Measurements from ENCODE around the gene ZDHHC9.

ZDHHC9 gene

GRCh38 chrX:129823115-129823514 lies 20.6 kb downstream of the ZDHHC9 start:
- DNase-seq (ENCODE audit: low read depth in 2 of 2), result peak in 1 of 2 donors; percentile 36

DNA sequence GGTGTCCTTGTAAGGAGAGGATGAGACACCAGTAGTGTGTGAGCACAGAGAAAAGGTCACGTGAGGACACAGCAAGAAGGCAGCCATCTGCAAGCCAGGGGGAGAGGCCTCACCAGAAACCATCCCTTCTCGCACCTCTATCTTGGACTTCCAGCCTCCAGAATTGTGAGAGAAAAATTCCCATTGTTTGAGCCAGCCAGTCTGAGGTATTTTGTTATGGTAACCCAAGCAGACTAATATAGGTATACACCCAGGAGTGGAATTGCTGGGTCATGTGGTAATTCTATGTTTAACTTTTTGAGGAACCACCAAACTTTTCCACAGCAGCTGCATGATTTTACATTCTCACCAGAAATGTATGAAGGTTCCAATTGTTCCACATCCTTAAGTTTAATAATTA lies 25.6 kb downstream of the ZDHHC9 start:
- no peak for DNase-seq (ENCODE audit: low read depth in 2 of 2)

DNA sequence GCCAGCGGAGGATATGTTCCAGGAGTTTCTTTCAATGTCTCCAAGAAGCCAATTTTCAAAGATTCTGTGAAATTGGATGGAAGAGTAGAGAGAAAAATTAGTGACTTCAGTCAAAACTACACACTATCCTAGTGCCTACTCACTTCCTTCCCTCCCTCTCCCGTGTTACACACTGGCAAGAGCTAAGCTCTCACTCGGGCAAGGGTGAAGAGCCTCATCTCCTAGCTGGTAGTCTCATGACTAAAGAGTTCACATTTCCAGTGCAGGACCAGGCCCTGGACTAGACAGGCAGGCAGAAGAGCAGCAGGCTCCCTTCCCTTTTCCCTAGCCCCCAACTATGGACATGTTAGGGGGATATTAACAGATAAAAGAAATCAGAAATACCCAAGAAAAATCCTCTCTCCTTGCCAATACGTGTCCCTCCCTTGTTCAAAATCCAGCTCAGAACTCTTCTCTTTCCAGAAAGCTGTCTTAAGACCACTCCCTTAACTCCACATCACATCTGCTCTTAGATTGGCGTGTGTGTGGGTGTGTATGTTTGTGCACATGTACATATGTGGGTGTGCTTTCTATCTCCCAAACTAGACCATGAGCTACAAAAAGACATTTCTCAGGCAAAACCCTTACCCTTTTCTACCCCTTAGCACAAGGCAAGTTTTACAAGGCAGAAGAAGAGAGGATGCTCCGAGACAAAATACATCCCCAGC lies 29.9 kb downstream of the ZDHHC9 start:
- DNase-seq (ENCODE audit: low read depth in 2 of 2), result no peak

GRCh38 chrX:129808829-129809796 lies 34.6 kb downstream of the ZDHHC9 start:
- no peak for DNase-seq (ENCODE audit: low read depth in 2 of 2)

DNA sequence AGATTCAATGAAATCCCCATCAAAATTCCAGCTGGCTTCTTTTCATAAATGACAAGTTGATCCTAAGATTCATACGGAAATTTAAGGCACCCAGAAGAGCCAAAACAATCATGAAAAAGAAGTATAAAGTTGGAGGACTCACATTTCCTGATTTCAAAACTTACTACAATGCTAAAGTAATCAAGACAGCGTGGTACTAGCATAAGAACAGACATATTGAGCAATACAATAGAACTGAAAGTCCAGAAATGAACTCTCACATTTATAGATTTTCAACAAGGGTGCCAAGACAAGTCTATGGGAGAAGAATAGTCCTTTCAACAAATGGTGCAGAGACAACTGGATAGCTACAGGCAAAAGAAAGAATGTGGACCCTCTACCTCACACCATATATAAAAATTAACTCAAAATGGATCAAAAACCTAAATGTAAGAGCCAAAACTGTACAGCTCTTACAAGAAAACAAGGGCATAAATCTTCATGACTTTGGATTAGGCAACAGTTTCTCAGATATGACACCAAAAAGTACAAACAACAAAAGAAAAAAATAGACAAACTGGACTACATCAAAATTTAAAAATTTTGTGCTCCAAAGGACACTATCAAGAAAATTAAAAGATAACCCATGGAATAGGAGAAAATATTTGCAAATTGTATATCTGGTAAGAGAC lies 35.4 kb downstream of the ZDHHC9 start:
- no peak for DNase-seq (ENCODE audit: low read depth in 2 of 2)

- no peak for DNase-seq (ENCODE audit: low read depth in 2 of 2)
Observed at GRCh38 chrX:129804806-129805205, 38.9 kb downstream of the ZDHHC9 start.

GRCh38 chrX:129802863-129803262 lies 40.8 kb downstream of the ZDHHC9 start:
- no peak for DNase-seq (ENCODE audit: low read depth in 2 of 2)

- no peak for DNase-seq (ENCODE audit: low read depth in 2 of 2)
Observed at GRCh38 chrX:129800186-129800585, 43.5 kb downstream of the ZDHHC9 start.

GRCh38 chrX:129798888-129799287 lies 44.8 kb downstream of the ZDHHC9 start:
- peak in 1 of 2 donors; percentile 37 for DNase-seq (ENCODE audit: low read depth in 2 of 2)

- DNase-seq (ENCODE audit: low read depth in 2 of 2), result no peak
Observed at GRCh38 chrX:129798456-129798855, 45.2 kb downstream of the ZDHHC9 start.

DNA sequence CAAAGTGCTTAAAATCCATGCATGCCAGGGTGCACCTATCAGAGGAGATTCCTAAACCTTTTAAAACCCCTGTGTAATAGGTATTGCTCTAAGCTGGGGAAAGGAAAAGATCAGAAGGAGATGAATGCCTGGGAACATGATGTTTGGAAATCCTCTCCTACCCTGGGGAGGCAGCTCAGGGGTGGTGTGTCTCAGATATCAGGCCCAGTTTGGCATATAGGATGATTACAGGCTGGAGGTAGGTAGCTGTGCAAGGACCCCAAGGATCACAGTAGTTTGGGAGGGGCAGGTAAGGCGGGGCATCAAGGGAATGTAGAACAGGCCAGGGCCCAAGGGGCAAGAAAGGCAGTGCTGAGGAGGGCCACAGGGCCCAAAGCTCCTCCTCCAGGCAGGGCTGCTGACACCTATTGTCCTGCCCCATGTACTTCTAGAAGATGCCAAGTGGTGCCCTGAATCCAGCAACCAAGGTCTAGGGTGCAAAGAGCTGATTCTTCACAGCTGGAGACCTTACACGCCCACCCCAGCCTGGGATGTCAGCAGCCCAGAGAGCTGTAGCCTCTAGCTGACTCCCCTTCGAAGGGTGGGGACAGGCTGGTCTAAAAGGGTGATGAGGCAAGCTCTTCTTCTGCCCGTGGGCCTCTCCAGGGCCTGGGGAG lies 46.3 kb downstream of the ZDHHC9 start:
- no peak for DNase-seq (ENCODE audit: low read depth in 2 of 2)

DNA sequence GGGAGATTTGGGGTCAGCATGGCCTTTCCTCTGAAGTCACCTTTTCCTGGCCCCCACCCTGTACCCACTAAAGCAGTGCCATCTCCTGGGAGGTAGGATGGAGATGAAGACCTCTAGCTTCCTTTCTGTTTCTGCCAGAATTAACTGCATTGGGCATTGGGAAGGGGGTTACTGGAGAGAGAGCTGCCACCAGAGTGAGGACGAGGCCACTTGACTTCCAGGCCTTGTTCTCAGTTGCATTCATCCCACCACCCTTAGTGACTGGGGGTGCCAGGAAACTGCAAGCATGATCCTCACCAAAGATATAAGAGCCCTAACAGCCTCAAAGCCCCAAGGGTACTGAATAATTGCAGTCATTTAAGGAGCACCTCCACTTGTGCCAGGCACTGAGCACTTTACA lies 48.1 kb downstream of the ZDHHC9 start:
- DNase-seq (ENCODE audit: low read depth in 2 of 2), result no peak

DNA sequence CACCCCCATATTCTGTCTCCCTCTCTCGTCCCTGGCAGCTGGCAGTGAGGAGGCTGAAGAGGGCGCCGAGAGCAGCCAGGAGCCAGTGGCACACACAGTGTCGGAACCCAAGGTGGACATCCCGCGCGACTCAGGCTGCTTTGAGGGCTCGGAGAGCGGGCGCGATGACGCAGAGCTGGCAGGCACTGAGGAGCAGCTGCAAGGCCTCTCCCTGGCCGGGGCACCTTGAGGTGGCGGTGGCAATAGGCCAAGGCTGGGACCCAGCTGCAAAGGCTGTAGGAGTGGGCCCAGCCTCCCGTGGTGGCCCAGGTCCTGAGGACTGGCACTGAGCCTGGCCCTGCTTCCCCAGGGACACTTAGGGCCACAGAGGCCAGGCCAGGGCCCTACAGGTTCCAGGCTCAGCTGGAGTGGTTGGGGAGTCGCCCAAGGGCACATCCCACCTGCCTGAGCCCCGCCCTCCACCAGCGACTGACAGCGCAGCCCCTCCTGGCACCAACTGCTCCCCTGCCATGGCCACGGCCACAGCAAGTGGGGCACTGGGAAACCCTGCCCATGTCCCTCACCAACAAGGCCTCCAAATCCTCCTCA lies 50.0 kb downstream of the ZDHHC9 start:
- no peak for DNase-seq (ENCODE audit: low read depth in 2 of 2)

- DNase-seq (ENCODE audit: low read depth in 2 of 2), result no peak
Observed at GRCh38 chrX:129792586-129793291, 50.9 kb downstream of the ZDHHC9 start.

GRCh38 chrX:129791961-129792570 lies 51.6 kb downstream of the ZDHHC9 start:
- no peak for DNase-seq (ENCODE audit: low read depth in 2 of 2)

DNA sequence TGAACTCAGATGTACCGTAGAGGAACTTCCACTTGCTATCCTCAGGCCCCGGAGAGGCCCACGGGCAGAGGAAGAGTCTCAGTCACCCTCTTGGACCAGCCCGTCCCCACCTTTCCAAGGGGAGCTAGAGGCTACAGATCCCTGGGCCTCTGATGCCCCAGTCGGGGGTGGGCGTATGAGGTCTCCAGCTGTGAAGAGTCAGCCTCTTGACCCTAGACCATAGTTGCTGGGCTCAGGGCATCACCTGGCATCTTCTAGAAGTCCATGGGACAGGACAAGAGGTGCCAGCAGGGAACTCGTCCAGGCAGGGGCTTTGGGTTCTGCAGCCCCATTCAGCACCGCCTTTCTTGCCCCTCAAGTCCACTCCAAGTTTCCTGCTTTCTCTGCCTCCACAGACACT lies 52.4 kb downstream of the ZDHHC9 start:
- DNase-seq (ENCODE audit: low read depth in 2 of 2), result no peak

DNA sequence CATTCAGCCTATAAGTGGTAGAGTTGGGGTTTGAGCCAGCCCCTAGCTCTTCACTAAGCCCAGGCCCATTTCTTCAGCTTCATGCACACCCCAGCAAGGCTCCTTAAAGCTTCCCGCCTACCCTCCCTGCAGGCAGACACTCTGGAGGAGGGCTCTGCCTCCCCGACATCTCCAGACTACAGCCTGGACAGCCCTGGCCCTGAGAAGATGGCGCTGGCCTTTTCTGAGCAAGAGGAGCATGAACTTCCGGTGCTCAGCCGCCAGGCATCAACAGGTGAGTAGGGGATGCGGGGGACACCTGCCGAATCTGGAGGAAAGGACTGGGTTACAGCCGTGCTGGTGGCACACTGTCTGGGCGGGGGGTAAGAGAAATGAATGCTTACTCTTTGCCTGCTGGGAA lies 52.9 kb downstream of the ZDHHC9 start:
- DNase-seq (ENCODE audit: low read depth in 2 of 2), result no peak

DNA sequence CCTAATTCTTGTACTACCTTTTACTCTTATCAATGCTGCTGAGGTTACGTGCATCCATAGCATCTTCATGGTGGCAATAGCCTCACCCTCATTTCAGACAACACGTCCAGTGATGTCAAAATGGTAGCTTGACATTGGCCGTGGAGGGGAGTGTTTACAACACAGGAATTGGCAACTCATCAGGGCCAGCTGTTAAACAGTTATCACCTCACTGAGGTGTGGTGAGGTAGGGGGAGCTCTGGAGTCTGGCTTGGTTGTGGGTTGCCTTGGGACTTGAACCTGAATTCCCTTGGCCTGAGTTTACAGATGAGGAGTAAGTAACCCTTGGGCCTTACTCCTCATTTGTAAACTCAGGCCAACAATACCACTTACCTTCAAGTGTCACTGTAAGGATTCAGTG lies 53.5 kb downstream of the ZDHHC9 start:
- no peak for DNase-seq (ENCODE audit: low read depth in 2 of 2)

DNA sequence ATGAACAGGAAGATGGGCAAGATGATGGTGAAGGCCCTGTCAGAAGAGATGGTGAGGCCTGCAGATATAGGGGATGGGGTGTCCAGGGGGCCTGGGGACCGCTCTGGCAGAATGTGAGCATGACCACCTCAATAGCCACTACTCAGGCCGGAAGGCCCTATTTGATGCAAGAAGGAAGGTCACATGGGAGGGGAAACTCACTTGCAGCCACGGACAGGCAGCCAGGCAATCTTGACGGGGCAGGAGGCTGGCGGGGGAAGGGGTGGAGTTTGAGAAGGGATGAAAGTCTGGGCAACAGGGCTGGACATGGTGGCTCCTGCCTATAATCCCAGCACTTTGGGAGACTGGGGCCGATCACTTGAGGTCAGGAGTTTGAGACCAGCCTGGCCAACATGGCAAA lies 55.2 kb downstream of the ZDHHC9 start:
- DNase-seq (ENCODE audit: low read depth in 2 of 2), result no peak

DNA sequence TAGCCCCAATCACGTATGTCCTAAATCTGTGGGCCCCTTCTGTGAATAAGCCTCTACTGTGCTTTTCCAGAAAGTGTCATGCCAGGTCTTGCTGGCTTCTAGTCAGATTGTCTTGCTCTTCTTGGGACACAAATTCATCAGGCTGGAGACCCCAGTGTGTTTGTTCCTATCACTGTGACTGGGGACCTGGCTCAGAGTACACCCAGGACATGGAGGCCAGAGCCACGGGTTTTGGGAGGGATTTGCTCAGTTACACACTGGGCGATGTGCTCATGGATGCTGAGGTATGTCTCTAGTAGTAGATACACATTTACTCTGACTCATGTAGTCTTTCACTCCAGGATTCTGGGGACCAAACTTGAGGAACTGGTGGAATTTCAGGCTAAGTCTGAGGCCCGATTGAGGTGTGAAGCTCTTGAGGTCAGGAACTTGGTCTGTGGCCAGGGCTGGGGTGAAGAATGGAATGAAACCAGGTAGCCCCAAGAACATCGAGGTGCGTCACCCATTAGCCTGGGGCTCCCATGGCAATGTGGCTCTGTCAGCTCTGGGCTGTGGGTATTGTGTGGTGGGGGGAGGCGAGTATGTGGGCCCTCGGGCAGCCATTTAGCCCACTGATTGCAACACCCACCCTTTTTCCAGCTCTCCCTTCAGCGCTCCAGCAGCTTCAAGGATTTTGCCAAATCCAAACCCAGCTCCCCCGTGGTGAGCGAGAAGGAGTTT lies 56.2 kb downstream of the ZDHHC9 start:
- DNase-seq (ENCODE audit: low read depth in 2 of 2), result no peak
